Measurements from ENCODE around the gene COBL.

COBL gene

DNA sequence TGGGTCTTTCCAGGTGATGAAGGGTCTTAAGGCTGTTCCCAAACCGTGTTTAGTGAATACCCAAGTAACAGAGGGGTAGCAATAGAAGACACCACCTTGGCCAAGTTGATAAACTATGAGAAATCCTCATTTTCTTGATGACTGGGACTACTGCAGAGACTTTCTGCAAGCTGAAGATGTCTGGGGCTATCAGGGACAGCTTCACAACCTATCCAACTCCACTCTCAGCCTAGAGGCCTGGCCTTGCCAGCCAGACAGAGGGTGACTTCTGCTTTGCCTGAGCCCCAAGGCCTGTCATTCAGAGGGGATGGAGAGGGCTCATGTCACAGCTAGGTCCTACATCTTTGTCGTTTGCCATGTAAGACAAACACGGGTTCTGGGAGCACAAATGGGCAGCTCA is 278.0 kb downstream of the COBL start:
- no peak for DNase-seq

DNA sequence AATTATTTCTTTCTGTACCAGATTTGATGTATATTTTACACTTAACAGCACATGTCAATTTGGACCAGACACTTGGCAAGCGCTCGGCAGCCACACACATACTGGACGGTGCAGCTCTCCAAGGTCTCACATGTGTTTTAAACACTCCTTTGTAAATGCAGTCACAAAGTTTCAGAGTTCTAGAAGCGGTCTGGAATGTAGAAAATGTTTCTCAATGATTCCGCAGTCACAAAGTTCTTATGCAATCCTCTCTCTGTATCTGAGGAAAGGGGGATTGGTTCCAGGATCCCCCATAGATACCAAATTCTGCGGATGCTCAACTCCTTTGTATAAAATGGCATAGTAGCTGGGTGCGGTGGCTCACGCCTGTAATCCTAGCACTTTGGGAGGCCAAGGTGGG is 280.9 kb downstream of the COBL start:
- DNase-seq = no peak

DNA sequence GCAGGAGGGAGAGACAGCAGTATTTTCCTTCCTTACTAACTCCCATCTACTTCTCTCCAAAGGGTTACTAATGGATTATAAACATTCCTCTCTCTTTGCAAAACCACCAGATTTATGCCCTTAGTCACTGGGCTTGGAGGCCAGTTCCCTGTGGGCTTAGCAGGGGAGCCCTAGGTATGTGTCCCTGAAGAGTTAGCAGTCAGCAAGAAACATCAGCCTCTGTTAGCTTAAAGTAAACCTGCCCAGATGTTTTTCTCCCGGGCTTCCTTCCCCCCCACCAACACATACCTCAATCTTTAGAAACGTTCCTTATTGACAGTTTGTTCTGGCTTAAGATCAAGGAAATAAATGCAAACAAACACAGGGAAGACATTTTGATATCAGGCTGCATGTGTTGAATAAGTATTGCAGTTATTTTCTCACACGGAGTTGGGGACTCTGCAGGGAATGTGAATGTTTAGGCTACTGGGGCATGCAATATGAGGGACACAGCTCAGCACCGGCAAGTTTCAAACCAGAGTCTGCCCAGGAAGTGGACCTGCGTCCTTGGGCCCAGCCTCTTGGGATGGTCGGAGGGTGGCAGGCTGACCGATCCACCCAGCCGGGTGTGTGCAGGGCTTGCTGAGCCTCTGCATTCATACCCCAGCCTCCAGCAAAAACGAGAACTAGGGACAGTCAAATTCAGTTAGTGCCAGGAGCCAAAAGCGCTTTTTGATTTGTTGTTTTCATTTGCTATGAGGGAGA is 281.9 kb downstream of the COBL start:
- no peak for DNase-seq

DNA sequence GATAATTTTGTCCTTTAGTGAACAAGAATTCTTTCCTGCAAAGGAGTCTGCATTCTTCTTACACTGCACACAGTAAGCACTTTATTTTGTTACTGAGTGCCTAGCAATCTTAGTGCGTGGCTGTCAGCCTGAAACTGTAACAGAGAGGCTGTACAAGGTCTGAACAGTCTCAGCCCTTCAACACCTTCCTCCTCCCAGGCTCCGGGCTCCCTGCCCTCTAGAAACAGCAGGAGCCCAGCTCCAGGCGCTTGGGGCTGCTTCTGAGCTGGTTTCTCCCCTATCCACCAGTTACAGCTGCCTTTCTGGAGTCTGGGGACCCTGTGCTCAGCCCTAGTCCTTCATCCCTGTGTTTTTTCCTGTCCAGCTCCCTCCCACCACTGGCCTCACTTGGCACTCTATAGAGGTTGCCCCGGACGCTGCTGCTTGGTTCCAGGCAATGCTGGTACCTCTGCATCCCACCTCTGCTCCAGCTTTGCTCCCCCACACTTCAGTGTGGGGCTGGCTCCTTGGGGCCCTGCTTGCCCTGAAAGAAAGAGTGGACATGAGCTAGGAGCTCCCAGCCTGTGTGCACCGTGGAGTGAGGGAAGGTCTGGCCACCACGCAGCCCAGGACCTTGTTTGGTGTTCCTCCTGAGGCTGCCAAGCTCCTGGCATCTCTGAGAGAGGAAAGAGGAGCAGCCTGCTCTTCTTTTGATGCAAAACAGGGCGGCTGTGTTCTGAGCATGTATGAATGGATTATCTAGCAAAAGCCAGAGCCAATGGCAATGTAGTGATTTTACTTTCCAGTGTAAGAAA is 282.7 kb downstream of the COBL start:
- no peak for DNase-seq

DNA sequence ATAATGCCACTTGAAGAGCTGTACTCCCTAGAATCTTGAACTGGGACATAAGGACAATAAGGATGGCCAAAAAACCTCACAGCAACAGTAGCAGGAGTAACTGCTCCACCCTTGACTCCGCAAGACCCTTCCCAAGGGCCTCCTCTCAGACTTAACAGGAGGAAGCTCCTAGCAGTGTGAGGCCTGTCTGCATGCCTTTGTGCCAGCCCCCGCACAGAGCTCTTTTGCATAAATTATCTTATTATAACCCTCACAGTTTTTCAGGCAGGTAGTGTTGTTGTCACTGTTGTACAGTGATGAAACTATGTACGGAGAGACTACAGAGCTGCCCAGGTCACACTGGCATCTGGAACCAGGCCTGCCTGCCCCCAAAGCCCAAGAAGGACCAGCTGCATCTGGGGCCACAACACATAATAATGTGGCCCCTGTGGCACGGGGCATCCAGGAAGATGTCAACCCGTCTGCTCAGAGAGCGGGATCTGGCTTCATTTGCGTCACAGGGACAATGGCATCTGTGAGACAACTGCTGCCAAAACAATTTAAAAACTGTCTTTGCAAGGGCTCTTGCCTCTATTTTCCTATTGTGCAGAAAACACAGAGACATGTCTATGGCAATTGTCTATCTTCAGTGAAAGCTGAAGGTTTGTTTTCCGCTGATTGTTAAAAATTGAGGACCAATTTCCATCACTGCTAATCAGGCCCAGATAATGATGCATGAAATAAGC is 284.7 kb downstream of the COBL start:
- DNase-seq = no peak

DNA sequence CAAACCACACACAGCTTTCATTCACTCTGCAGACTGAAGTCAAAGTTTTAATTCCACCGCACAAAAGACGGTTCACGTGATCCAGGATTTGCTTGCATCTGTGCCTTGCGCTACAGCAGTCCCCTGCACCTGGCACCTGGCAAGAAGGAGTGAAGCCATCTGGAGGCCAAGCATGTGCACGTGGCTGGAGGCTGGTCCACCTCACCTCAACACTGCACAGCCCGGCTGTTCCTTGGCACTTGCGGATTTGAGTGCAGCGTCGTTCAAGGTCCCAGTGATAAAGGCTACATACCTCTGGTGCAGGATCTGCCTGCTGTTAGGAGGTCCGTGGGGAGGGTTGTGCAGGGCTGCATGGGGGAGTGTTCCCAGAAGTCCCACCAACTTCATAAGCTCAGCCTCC is 285.4 kb downstream of the COBL start:
- no peak for DNase-seq

DNA sequence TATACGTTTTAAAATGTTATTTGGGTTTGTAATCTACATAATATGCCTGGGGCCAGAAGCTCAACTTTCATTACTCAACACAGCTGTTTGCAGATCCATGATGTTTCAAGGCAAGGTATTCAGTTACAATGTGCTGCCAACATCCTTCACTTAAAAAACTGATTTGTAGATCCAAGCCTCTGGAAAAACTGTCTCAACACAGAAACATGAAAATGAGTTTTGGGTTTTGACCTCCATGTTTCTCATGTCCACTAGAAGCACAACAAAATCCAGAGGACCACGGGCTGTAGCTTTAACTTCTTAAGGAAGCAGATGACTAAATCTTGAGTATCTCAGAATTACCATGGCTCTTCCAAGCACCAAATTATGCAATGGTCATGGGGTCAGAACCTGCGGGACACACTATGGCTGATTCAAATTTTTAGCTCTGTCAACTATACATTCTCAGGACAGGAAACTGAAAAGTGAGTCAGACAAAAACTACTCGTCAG is 286.9 kb downstream of the COBL start:
- DNase-seq = no peak

DNA sequence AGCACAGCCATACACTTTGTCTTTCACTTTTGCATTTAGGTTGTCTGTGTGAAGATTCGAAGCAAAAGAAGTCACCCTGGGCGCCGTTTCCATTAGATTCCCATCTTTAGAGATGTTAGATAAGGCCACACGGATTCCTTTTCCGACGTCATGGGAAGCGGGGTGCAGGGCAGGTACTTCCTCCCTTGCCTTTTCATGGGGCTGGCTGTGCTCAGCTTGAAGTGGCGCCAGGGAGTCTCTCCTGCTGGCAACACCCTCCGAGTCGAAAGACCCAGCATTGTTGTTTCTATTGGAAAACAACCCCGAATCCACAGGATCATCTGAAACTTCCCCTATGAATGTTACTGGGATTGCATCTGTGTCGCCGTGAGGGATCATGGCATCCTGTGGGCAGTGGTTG is 287.5 kb downstream of the COBL start:
- no peak for DNase-seq

DNA sequence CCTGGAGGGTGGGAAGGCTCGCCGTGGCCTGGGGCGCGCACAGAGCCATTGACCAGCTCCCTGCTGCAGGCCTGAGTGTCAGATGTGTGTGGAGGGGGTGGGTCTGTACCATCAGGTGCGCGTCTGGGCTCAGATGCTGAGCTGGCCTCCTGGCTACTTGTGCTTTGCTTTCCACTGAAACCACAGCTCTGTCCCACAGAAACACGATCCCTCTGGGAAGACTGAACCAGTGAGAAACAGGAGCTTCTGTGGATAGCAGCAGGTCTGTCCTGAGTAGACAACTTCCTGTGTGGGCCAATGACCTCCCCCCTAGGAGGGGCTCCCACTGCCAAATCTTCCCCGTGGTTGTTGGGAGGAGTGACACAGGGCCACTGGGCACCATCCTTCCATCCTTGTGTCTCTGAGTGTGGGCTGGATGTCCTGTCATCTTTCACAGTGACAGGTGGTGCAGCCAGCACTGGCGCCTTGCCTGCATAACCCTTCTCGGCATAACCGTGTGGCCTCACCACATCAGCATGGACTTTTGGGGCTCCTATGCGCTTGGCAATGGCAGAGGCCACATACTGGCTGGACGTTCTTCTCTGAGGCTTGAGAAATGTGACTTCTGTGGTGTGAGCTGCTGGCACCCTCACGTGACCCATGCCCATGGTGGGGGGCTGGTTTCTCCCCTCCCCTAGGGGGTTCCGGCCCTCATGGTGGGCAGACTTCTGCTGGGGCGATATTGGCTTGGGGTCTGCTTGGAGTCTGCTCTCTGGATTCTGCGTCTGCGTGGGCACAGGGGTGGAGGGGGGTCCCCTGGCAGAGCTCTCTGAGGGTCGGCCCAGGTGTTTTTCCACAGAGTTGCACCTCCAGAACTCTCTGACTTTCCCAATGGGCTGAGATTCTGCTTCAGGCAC is 288.4 kb downstream of the COBL start:
- no peak for DNase-seq

DNA sequence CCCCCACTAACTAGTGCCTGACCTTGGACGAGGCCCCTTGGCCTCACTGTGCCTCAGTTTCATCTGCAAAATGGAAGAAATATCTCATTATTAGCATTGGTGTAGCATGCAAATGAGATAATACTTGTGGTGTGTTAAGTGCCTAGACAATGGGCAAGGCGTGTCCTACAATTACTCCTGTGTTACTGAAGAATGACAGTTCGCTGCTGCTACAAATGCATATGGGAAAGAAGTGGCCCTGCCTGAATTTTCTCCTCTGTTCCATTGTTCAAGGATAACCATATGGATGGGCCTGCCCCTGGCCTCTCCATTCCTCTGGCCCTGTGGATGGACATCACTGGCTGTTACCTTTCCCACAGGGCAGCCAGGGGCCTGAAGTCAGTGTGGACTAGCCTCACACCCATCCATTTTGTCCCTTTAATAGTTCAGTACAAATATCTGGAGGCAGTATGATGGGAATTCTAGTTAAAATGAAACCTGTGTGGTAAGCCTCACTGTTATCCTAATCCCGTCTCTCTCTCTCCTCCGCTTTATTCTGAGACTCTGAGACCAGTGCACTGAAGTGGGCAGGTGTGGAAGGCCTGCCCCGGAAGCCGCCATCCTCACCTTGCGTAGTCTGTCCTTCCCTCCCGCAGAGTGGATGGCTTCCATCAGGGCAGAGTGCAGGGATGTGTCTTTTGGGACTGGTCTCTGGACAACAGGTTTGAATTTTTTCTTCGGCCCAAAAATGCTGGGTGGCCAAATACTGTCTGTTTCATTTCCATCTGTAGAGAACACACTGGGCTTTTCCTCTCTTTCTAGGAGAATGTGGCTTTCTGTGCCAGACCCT is 289.3 kb downstream of the COBL start:
- no peak for DNase-seq

DNA sequence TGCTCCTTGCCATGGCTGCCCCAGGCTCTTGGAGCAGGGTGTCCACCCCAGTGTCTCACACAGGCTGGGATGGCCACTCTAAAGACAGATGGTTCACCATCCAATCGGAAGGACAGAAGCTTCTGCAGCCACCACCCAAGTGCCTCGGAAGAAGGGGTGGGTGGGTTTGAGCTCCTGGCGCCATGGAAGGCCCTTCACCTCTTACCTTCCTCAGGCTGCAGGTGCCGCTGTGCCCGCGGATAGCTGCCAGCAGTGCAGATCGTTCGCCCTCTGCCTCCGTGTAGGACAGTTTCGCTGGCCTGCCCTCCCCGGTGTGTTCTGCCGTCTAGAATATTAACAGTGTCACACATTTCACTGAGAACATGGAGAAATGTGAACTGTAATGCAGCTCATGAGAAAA is 290.3 kb downstream of the COBL start:
- no peak for DNase-seq

DNA sequence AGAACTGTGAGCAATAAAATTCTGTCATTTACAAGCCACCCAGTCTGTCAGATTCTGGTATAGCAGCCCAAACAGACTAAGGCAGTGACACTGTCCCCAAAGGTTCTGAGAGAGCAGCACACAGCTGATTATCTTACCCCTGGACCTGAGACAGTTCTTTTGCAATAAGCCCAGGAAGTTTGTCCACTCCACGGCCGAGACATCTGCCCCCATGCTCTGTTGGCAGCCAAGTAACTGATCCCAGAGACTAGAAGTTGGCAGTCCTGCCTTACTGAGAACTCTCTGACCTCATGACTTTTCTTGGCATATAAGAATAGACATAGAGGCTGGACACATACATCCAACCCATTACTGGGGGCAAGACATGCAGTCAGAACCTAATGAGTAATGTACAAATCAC is 290.9 kb downstream of the COBL start:
- no peak for DNase-seq

DNA sequence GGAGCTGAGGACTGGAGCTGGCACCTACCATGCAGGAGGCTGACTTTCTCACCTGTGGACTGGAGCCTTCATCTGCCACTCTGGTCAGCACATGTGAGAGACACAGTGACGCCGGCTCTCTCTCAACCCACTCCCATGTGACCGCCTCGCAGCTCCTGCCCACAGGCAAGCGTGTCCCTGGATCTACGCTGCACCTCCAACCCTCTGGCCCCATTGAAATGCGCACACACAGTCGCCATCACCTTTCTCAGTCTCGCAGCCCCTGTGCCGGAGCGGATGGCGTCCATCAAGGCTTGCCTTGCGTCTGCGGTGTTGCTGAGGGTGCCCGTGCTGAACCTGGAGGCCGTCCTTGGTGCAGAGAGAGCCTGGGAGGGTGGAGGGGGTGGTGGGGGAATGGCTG is 291.7 kb downstream of the COBL start:
- no peak for DNase-seq

DNA sequence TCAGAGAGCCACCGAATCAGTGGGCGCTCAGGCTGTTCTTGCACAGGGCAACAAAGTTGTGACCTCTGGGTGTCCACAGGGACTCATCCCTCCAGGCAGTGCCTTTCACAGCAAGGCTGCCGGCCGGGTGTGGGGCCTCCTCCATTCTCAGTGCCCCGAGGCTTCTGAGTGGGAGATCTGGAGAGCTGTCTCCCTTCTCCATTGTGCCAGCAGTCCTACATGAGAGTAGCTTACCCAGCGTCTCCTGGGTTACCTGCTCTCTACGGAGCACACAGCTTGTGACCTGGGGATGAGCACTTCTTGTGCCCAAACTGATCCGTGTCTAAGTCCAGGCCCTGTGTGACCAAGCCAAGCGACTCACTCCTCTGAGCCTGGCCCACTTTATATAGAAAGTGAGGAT is 293.1 kb downstream of the COBL start:
- DNase-seq = no peak

DNA sequence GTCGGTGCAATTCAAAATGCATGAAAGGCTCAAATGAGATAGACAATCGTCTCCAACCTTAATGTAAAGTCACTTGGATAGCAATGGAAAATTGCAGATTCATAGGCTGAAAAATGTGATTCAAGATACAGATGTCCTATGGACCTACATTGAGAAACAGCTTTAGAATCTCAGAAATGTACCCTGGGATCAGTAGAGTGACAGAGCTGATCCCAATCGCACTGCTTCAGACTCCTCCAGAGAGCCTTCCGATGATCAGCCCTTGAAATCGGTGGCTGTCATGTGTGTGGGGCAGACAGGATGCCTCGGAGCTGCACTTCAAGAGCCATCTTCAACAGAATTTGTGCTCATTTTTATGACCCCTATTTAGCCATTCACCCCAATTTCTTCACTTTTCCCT is 293.8 kb downstream of the COBL start:
- no peak for DNase-seq

DNA sequence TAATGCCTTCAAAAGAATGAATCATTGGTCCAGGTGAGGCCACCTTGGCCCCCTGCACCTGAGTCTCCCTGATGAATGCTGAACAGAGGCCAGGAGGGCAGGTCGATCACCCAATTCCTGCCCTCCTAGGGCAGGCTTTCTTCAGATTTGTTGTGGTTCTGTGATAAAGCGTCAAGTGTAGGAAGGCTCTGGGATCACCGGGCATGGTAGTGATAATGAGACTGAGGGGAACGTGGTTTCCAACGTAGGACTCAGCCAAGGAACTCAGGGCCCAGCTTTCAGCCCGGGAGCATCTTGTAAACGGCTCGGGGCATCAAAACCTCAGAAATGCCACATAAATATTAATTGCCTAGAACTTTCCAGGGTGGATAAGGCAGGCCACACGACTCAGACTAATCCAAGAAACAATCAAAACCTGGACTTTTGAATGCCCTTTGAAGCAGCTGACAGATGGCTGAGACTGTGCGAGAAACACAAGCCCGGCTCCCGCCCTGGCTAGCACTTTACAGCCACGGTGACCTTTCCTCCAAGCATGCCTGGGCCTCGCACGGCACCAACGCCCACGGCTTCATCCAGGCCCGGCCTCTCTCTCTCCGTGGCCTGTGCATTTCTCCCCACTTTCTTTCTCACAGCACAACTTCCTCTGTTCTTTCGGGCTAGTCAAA is 294.6 kb downstream of the COBL start:
- DNase-seq = no peak

DNA sequence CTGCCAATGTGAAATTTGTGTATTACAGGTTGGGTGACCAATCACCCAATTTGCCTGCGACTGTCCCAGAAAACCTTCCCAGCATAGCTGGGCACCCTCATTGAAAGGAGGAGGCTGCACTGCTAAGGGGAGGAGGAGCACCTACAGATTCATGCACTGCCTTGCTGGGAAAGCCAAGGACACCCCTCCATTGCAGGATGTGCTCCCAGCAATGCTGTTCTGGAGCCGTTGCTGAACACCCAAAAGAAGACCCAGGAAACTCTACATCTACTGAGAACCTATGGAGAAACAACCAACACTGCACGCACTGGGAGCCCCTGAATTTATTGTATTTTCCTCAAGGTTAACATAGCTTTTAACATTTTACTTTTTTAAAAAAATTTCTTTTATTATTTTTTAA is 295.7 kb downstream of the COBL start:
- DNase-seq = no peak

DNA sequence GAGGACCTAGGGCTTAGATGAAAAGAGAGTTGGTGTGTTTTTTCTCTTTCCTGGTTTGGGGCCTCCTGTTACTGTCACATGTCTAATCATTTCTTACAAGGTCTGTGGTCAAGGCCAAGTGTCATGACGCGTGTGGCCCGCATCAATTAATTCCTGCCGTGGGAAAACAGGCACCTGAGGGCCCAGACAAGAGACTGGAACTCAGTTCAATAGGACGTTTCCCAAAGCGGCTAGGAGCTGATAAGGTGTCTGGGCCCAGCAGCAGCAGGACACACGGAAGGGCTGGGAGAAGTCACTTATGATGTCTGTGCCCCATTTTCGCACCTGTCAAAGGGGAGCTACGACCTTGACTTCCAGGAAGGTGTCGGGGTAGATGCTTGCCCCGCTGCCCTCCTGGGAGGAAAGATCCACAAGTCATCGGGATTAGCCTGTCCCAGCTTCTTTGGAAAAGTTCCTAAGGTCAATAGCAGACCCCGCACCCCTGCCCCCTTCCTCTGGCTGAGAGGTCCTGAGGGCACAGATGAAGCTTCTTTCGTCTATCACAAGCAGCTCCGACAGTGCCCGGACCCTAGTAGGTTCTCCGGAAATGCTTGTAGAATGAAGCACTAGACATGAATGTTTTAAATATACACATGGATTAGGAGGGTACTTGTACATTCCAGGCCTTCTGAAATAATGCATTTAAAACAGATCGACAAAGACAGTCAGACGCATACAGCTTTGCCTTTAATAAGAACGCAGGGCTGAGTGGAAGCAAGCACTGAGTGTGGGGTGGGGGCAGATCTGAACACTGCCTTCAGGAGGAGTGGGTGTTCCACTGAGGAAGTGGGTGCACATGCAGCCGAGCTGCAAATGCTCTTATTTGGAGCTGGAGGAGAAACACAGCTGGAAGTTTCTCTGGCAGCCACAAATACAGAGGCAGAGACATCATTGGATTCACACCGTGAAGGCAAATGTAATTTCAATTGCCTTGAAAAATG is 296.4 kb downstream of the COBL start:
- no peak for DNase-seq

DNA sequence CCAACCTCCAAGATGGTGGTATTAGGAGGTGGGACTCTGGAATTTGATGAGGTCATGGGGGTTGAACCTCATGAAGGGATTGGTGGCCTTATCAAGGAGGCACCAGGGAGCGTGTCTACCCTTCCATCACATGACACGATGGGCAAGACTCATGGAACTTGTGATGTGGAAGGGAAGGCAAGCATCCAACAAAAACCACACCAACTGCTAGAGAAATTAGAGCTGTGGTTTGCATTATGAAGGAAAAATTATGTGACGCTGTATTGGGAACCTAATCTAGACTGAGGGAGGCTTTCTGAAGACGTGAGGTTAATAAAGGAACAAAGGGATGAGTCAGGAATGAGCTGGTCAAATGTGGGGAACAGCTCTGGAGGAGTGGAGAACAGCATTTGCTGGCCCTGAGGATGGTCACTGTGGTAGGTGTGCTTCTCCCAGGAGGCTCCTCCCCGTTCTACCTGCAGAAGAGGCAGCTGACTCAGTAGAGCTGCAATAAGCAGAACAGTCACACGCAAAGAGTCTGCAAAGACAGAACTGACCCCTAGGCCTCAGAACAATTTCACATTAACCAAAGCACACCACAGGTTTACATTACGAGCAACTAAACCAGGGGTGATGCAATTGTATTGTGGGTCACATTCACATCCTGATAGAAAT is 297.3 kb downstream of the COBL start:
- DNase-seq = no peak
